Fibroblast of pulmonary artery (primary cell): ENCODE results near the gene VWF.
"Not testable (repeated sequence)": the region's sequence is repeated elsewhere in the genome, so short reads cannot be mapped to it uniquely, and the experiment has no call there.

ENCODE experiments used
- DNase-seq: peaks from one replicate; pipeline ENCODE4 v3.0.0-alpha.2; 2010; ENCODE audit warnings: low read depth
- H3K4me3 ChIP-seq: replicated peaks from 2 replicates; pipeline ENCODE4 v1.5.1; 2011; ENCODE audit warnings: low read depth, mild to moderate bottlenecking, control low read depth, low read length, moderate library complexity
- TF ChIP-seq, protein P1 (sequence below): IDR thresholded peaks from 2 replicates; pipeline ENCODE4 v1.5.1; 2011; ENCODE audit warnings: mild to moderate bottlenecking, control low read depth, low read length, inconsistent platforms; ENCODE audit errors: missing control alignments

The VWF gene

GRCh38 chr12:6026998-6027397, 97.5 kb downstream of the VWF start:
- TF ChIP-seq, protein P1, sequence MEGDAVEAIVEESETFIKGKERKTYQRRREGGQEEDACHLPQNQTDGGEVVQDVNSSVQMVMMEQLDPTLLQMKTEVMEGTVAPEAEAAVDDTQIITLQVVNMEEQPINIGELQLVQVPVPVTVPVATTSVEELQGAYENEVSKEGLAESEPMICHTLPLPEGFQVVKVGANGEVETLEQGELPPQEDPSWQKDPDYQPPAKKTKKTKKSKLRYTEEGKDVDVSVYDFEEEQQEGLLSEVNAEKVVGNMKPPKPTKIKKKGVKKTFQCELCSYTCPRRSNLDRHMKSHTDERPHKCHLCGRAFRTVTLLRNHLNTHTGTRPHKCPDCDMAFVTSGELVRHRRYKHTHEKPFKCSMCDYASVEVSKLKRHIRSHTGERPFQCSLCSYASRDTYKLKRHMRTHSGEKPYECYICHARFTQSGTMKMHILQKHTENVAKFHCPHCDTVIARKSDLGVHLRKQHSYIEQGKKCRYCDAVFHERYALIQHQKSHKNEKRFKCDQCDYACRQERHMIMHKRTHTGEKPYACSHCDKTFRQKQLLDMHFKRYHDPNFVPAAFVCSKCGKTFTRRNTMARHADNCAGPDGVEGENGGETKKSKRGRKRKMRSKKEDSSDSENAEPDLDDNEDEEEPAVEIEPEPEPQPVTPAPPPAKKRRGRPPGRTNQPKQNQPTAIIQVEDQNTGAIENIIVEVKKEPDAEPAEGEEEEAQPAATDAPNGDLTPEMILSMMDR = no peak
- no peak for DNase-seq
- H3K4me3 ChIP-seq = no peak overlapping the region

GRCh38 chr12:6025703-6026298, 98.7 kb downstream of the VWF start:
- not testable (repeated sequence) for H3K4me3 ChIP-seq, DNase-seq

GRCh38 chr12:6024066-6024465, 100.4 kb downstream of the VWF start:
- DNase-seq, H3K4me3 ChIP-seq: not testable (repeated sequence)

DNA sequence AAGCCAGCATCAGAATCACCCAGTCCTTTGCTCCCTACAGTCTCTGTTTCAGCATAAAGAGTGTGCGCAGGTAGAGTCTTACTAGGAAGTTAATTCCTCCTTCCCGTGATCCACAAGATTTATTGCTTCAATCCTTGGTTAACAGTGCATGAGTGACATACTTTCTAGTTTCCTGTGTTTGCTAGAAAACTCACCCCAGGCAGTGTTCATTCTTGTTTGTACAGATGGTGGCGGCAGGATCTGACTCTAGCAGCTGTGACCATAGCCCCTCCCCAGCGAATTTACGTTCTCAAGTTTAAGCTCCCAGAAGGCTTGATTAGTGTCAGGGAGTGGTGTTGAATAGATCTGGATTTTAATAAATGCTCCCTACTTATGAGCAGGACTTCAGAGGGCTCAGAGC, 103.5 kb downstream of the VWF start:
- no peak overlapping the region for H3K4me3 ChIP-seq
- DNase-seq = no peak
- TF ChIP-seq, protein P1 = no peak

GRCh38 chr12:6020511-6020910, 104.0 kb downstream of the VWF start:
- not testable (repeated sequence) for DNase-seq, H3K4me3 ChIP-seq

- DNase-seq, H3K4me3 ChIP-seq: not testable (repeated sequence)
Measured at GRCh38 chr12:6019256-6019655, 105.2 kb downstream of the VWF start.

DNA sequence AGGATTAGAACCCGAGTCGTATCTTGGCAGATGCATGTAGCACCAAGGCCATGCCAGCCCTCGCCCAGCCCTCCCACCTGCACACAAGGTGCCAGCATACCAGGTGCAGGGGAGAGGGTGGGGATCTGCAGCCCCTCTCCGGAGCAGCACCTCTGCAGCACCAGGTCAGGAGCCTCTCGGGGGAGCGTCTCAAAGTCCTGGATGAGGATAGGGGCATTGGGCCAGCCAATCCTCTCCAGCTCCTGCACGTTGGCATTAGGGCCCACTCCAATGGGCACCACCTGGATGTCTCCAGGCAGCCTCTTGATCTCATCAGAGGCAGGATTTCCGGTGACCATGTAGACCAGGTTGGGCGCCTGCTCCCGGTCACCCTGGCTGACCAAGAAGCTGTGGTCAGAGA, 106.2 kb downstream of the VWF start:
- no peak overlapping the region for H3K4me3 ChIP-seq
- DNase-seq = no peak
- TF ChIP-seq, protein P1 = no peak

DNA sequence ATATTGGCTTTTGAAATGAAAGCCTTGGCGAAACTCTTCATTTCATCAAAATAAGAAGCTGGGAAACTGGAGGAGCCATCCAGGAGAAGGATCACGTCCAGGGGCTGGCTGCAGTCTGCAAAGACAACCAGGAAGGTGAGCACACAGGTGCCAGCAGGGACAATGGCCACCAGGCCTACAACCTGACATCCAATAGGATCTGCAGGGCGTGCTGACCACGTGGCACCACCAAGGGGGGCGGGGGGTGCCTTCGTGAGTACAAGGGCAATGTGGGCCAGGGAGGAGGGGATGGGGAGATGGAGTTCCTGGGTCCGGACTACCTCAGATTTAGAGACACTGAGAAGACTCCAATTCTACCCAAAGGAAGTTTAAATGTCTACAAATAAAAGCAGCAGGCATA, 107.7 kb downstream of the VWF start:
- no peak overlapping the region for H3K4me3 ChIP-seq
- no peak for DNase-seq
- TF ChIP-seq, protein P1 = no peak

GRCh38 chr12:6016004-6016403, 108.5 kb downstream of the VWF start:
- not testable (repeated sequence) for DNase-seq, H3K4me3 ChIP-seq

- not testable (repeated sequence) for H3K4me3 ChIP-seq
Measured at GRCh38 chr12:6015271-6015670, 109.2 kb downstream of the VWF start.

DNA sequence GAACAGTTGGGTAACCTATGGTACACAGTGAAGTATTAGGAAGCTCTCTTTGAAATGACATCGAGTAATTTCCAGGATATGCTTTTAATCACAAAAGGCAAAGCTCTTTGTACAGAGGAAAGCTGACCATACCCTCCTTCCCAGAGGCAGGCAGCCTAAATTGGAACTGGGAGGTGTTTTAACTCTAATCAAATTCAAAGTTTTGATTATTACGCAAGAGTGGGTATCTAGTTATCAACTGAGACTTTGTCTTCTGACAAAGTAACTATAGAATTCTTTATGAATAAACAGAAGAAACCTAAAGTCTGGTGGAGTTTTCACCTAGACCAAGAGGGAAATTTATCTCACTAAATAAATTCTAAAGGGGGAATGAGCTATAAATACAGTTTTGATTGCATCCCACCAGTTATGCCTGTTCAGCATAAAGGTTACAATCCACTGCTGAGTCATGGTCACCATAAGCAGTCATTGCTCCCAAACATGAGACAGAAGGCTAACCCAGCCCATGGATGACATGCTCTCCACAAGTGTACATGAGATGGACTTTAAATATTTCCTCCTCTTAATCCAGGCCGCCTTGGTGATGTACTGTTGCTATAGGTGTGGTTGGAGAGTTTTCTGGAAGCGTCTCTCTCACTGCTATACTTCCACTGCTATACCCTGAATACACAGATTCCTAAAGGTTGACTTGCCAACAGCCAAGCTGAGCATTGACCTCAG, 113.7 kb downstream of the VWF start:
- not testable (repeated sequence) for H3K4me3 ChIP-seq, DNase-seq

More at GRCh38 chr12:6015271-6015670, 109.2 kb downstream of the VWF start:
- DNase-seq = not testable (repeated sequence)
